AG10803 (cell line): Measurements from ENCODE around the gene TMOD2.

Source experiments
- DNase-seq: peaks from one replicate; pipeline ENCODE4 v3.0.0; 2010; ENCODE audit warnings: low read depth
- H3K4me3 ChIP-seq: 2 replicates; pipeline ENCODE4 v1.5.1; 2011; ENCODE audit warnings: mild to moderate bottlenecking, low read length, control low read depth
- CTCF ChIP-seq: conservative IDR thresholded peaks from 2 replicates; pipeline ENCODE4 v1.5.1; 2011; ENCODE audit warnings: mild to moderate bottlenecking, low read length, control low read depth, inconsistent platforms

Gene TMOD2

GRCh38 chr15:51829376-51830275 lies 78.2 kb downstream of the TMOD2 start, which contains the start of gene TMOD3:
Gene TMOD3, plus strand, starts transcription at chr15:51829653. Its CDS starts 33,232 bp downstream, at chr15:51862885.
- peak within 1 kb of the TSS; percentile 86 for H3K4me3 ChIP-seq
- DNase-seq, result peak; percentile 82

GRCh38 chr15:51830276-51830806 lies 78.9 kb downstream of the TMOD2 start:
- TF ChIP-seq CTCF, result no peak
- DNase-seq, result peak; percentile 42
- peak overlapping the region; percentile 86 for H3K4me3 ChIP-seq

More at GRCh38 chr15:51829376-51830275, 78.2 kb downstream of the TMOD2 start, which contains the start of gene TMOD3:
- no peak for TF ChIP-seq CTCF

GRCh38 chr15:51833772-51834171 lies 82.4 kb downstream of the TMOD2 start:
- TF ChIP-seq CTCF, result no peak
- no peak for DNase-seq

GRCh38 chr15:51837792-51838251 lies 86.4 kb downstream of the TMOD2 start:
- H3K4me3 ChIP-seq, result no peak overlapping the region

More at GRCh38 chr15:51833772-51834171, 82.4 kb downstream of the TMOD2 start:
- H3K4me3 ChIP-seq, result no peak overlapping the region

GRCh38 chr15:51838270-51838669 lies 86.9 kb downstream of the TMOD2 start:
- no peak overlapping the region for H3K4me3 ChIP-seq
- TF ChIP-seq CTCF, result no peak

More at GRCh38 chr15:51837792-51838251, 86.4 kb downstream of the TMOD2 start:
- no peak for TF ChIP-seq CTCF
- no peak for DNase-seq

GRCh38 chr15:51840692-51841091 lies 89.3 kb downstream of the TMOD2 start:
- no peak for TF ChIP-seq CTCF
- no peak for DNase-seq
- no peak overlapping the region for H3K4me3 ChIP-seq

More at GRCh38 chr15:51838270-51838669, 86.9 kb downstream of the TMOD2 start:
- DNase-seq, result no peak
